Activated CD4-positive, alpha-beta T cell treated with anti-CD3 and anti-CD28 coated beads, Interleukin-2, amount 50 U/mL, for 1 hour (primary cell): ENCODE measurements around the gene ORC1.

ENCODE experiments used
- DNase-seq: peaks from one replicate; pipeline ENCODE4 v3.0.0-alpha.2; 2020

Gene ORC1

DNA sequence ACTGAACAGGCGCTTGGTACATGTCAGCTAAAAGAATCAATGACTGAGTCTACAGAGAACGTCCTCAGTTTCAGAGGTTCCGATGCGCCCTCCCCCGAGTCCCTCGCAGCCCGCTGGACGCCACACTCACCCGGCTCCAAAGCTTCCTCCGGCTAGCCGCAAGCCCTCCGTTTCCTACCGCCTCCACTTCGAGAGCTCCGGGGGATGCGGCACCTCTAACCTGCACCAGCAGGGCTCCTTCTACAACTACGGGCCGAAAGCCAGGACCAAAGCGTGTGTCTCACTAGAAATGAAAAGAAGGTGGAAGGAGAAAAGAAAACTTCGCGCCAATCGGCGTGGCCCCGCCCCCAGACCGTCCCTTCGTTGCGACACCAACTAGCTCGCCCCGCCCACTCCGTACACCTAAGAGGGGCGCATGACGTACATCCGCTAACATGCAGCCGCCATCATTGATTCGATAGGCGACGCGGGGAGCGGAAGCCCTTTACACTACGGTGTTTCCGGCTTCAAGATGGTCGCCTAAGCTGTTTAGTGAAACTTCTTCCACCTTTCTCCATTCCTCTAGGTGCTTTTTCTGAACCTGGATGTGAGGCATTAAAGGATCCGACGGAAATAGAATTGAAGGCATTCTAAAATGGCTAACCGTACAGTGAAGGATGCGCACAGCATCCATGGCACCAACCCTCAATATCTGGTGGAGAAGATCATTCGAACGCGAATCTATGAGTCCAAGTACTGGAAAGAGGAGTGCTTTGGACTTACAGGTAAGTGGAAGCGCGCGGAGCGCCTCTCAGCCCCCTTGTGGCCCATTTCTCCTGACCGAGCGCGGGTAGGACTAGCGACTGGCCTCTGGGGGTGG lies at the start of gene ORC1, which contains the start of gene PRPF38A:
Gene ORC1, minus strand, starts transcription at position 308 of the 859 bp plus-strand sequence. CDS start 2,200 bp downstream, outside the sequence.
Gene PRPF38A, plus strand, starts transcription at position 487 of the 859 bp plus-strand sequence. Its CDS starts 148 bp downstream, at position 635.
- peak; percentile 98 for DNase-seq

DNA sequence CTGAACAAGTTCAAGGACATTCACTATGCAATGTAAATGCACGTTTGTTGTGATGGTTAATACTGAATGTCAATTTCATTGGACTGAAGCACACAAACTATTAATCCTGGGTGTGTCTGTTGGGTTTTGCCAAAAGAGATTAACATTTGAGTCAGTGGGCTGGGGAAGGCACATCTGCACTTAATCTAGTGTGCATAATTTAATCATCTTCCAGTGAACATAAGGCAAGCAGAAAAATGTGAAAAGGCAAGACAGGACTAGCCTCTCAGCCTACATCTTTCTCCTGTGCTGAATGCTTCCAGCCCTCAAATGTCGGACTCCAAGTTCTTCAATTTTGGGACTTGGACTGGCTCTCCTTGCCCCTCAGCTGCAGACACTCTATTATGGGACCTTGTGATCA lies 40.2 kb upstream of the ORC1 start:
- no peak for DNase-seq

DNA sequence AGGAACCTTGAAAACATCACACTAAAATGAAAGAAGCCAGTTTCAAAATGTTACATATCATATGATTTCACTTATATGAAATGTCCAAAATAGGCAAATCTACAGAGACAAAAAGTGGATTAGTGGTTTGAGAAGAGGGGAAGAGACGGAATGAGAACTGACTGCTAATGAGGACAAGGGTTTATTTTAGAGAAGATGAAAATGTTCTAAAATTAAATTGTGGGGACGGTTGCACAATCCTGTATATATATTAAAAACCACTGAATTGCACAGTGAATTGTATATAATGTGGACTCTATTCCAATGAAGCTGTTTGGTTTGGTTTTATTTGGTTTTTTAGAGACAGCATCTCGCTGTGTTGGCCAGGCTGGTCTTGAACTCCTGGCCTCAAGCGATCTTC lies 35.8 kb upstream of the ORC1 start:
- DNase-seq = no peak

DNA sequence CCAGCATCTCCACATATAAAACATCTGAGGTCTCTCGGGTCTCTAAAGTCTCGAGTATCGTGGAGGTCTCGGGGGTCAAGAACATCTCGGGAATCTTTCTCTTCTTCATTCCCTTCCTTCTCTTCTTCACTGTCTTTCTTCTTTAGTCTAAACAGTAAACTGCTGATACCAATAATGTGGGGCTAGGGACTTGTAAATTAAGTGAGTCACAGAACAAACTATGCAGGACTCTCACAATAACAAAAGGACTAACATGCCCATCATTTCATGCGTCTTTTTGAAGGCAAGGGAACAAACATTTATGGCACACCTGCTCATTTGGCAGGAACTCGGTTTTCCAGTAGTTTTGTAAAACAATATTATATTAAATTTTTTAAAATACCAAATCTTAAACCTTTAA lies 32.6 kb upstream of the ORC1 start:
- DNase-seq = no peak

DNA sequence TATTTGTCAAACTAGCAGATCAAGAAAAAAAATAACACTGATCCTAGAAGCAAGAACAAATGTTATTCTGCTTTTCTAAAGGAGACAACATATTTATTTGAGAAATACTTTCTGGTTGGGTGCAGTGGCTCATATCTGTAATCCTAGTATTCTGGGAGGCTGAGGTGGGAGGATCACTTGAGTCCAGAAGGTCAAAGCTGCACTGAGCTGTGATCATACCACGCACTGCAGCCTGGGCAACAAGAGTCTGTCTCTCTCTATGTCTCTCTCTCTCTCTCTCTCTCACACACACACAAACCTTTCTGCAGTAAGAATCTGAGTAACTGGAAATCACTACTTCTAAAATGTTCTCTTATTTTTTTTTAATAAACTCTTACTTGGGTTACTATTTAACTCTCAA lies 31.4 kb upstream of the ORC1 start:
- DNase-seq = no peak

DNA sequence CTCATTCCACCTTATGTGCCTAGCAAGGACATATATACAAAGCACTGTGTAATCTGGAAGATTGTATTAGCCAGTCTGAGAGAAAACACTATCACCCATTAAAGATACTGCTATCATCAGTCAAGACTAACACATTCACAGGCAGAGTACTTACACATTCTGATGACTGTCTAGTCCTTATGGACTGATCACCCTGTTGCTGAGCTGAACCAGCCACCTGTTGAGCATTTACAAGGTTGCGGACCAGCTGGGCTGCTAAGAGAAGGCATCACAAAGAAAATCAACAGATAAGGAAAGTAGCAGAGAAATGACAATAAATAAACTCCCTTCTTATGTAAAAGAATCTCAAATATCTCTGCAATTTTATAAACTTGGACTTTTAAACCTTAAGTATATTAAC lies 31.0 kb upstream of the ORC1 start:
- DNase-seq = no peak

DNA sequence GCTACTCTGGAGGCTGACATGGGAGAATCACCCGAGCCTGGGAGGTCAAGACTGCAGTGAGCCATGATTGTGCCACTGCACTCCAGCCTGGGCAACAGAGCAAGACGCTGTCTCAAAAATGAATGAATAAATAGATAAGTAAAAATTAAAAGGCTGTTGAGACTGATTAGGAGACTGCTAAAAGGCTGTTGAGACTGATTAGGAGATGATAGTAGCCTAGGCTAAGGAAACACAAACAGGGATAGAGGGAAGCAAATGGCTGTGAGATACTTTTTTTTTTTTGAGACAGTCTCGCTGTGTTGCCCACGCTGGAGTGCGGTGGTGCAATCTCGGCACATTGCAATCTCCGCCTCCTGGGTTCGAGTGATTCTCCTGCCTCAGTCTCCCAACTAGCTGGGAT lies 28.6 kb upstream of the ORC1 start:
- no peak for DNase-seq

DNA sequence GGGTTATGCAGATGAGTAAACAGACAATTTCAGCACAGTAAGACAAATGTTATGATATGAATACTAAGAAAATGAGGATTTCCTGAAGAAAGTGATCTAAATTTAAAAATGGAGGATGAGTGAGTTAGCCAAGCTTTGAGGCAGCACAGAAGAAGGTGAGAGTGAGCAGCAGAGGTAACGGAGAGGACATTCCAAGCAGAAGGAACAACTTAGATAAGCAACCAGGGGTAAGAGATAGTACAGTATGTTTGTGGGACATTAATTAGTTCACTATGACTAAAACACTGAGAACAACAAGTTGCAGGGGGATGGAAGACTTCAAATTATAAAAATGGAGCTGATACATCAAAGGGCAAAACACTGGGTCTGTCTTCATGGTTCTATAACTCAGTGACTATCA lies 22.9 kb upstream of the ORC1 start:
- no peak for DNase-seq

DNA sequence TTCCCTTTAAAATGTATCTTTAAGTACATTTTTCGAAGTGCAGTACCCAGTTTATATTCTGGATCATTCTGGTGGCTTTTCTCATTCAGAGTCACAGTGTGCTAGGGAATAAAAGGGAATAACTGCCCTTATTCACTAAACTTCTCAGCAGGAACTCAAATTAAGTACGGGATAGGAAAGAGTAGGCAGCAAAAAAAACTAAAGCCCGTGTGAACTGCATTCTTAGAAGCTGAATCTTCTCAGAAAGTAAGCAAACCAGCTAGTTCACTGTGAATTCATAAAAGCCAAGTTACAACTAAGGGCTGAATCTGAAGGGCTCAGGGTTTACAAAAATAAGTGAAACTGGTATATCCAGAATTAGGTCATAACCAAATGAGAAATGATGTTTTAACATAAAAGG lies 22.1 kb upstream of the ORC1 start:
- no peak for DNase-seq

DNA sequence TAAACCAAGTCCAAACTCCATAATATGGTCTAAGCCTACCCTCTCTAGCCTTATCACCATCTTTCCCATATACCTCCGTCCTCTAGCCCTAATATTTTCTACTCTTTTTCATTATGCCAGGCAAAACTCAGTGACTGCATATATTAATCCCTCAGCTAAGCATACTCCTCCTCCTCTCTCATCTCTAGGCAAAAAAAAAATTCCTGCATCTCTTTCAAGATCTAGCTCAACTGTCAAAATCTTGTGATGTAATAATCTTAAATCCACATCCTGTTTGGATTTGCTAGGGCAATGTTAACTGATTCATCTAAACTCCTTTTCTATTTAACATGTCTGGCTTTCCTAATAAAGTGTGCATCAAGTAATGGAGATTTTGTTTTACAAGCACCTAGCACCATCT lies 20.6 kb upstream of the ORC1 start:
- no peak for DNase-seq

DNA sequence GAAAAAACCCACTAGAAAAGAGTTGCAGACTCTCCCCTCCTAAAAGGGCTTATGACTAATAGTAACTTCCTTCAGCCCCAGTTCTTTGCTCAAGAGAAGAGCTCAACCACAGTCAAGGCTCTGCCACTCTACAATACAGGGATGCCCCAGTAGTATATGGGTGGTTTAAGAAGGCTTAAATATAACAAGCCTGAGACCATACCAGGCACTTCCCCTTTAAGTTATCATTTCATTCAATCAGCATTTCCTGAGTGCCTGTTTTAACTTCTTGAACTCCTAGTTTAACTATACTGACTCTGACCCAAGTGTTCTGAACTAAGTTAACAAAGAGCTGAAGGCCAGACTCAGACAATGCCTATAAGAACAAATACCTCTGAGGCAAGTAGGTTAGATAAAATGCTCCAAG lies 20.0 kb upstream of the ORC1 start:
- DNase-seq = peak; percentile 17

DNA sequence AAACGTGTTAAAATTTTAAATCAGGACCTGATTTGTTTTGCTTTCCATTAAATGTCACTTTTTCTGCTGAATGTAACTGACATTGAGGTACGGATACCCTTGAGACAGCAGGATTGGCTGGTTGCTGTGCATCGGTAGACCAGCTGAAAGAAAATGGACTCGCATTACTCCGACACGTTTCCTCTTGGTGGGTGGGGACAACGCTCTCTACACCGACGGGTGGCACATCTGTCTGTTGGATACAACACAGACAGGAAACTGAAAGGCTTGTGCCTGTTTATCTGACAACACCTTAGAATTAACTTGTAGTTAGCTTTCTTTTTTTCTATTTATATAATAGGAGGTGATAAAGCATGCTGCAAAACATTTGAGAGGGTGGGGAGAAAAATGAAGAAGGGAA lies 19.5 kb upstream of the ORC1 start:
- peak; percentile 70 for DNase-seq

DNA sequence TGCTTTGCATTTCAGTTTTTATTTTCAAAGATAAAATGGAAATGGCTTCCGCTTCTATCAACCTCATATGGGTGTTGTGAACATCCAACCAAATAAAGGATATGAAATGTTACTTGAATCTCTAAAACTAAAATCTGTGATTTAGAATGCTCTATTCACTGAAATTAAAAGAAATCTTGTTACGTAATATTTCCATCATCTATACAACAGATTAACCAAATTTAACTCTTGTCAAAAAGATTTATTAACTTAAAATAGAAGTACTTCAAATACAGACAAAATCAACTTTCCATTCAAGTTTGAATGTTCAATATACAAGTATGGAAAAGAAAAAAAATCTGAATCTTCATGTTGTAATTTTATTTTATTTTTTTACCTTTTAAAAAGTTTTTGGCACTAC lies 18.8 kb upstream of the ORC1 start:
- DNase-seq = no peak

DNA sequence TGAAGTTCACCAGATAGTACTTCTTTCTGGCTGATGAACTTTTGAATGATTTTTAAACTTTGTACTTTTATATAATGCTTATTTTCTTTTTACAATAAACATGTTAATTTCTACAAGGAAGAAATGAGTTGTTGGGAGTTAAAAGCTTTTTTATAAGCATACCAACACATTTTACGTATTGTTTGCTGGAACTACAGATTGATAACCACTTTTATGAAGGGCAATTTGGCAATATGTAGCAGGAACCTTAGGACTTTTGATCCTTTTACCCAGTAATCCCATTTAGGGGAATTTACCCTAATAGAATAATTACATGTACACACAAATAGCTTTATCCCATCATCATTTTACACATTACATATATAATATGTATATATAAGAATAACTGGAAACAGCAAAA lies 16.5 kb upstream of the ORC1 start:
- no peak for DNase-seq

DNA sequence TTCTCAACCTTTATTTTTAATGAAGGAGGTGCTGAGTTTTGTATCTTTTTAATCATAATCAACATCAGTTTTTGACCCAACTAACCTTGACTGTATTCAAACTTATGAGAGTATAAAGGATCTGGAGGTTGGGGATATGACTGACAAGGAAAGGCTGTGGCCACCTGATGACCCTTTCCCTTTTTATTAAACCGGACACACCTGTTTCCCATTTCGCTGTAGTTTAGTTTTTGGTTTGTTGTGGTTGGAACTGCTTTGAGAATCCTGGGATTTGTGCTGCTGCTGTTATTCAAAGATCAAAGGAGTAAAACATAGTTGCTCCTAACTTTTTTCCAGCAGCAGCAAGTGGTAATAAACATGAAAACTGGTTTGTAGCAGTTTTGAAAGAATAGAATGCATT lies 12.6 kb upstream of the ORC1 start:
- DNase-seq = no peak

DNA sequence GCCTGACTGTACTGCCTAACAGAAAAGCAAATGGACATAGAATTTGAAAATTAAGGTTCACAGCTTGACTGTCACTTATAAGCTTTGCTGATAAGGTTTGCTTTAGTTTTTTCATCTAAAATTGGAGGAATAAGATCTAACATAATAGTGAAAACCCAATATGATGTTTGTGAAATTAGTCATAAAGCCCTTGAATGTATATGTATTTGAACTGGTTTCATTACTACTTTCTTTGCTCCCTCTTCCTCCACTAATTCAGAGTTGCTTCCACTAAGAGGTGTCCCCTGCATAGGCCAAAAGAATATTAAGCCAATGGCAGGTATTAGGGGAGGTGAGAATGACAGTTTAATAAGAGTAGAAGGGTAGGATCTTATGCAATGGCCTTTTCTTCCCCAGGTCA lies 10.7 kb upstream of the ORC1 start:
- no peak for DNase-seq

DNA sequence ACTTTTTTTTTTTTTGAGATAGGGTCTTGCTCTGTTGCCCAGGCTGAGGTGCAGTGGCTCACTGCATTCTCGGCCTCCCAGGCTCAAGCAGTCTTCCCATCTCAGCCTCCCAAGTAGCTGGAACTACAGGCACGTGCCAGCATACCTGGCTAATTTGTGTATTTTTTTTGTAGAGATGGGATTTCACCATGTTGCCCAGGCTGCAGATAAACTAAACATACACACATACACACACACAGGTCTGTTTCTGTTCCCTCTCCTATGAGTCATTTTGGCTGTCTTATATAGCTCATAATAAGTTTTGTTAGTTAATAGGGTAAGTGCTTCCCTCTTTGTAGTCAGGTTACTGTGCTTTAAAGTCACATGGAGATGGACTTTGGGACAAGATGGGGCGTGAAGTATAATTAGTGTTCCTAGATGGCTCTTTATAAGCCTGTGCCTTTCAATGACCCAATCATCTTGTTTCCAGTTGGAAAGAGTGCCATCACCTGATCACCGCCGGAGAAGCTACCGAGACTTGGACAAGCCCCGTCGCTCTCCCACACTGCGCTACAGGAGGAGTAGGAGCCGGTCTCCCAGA lies 9.3 kb upstream of the ORC1 start:
- DNase-seq = no peak

DNA sequence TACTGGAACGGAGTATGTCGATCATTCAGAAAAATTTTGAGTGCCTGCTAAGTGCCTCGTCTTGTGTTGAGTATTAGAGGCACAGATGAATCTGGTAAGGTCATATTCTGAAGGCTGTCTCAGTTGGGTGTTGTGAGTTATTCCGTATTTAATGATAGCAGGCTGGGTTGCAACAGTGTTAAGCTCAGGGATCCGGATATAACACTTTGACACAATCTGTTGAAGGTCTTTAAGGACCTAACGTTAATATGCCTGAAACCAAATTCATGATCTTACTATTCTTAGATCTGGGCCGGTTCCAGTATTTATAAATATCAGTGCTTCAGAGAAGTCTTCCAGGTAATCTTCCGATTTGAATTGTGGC lies 734 bp upstream of the ORC1 start:
- DNase-seq = no peak

DNA sequence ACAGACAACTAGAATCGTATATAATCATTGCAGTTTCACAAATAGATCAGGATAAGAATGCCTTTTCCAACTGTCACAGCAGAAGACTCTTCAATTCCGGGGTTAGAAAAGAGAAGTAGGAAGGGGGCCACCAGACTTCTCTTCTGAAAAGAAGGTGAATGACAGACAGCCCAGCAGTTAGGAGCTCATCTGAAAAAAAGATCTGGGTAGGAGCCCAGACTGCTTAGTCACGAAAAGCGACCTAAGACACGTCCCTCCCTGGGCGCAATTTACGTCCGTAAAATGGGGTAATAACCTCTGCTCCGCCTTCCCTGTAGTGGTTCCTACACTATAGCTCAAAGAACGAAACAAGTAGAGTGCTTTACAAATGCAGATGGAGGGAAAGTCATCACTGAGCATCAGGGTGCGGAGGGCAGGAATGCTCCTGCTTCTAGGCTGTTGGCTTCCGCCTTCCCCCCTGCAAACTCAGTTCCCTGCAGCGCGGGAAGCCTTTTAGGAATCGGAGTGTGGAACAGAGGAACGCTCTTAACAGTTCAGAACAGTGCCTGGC lies 582 bp downstream of the ORC1 start:
- peak; percentile 40 for DNase-seq

DNA sequence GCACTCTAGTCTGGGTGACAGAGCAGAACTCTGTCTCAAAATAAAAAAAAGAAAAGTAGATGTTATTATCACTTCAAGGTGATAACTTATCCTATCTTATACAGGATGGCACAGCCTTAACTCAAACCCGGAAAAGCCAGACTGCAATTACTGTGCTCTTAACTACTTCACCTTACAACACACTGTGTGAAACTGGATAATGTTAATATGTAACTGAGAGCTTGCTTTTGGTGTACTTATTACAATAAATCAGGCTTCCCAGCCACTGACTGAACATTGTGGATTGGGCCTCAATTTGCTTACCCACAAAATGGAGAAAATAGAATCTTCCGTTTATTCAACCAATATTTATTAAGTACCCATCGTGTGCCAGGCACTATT lies 1.4 kb downstream of the ORC1 start:
- no peak for DNase-seq

DNA sequence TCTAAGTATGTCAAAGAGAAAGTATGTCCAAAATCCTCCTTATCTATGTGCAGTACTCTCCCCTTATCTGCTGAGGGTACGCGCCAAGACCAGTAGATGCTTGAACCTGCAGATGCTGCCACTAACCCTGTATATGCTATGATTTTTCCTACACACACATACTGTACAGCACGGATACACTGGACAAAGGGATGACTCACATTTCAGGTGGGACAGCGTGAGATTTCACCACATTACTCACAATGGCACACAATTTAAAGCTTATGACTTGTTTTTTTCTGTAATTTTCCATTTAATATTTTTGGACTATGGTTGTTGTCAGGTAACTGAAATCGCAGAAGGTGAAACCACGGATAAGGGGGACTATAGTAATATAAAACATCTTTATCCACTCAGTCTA lies 4.1 kb downstream of the ORC1 start:
- no peak for DNase-seq

DNA sequence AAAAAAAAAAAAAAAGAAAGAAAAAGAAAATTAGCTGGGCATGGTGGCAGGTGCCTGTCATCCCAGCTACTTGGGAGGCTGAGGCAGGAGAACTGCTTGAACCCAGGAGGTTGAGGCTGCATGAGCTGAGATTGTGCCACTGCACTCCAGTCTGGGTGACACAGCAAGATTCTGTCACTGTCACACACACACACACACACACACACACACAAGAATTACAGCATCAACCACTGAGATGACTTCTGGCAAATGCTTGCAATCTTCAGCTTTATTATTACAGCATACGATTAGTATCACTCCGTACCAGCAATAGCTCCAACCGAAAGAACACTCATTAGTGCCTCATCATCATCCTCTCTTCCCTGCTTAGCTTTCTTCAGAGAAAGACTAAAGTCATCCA lies 4.6 kb downstream of the ORC1 start:
- DNase-seq = no peak

DNA sequence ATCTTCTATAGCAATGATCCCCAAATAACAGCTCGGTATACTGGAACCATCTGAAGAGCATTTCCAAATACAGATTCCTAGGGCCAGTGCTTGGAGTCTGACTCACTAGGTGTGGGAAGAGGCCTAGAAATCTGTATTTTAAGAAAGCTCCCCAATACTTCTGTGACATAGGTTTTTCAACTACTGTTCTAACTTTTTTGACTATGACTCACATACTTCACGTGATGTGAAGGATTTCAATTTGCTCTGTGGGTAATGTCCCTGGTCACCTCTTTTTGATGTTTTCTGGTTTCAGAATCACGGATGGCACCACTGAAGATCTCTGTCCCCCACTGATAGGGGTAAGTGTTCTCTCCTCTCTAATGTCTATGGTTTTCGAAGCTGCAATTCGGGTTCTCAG lies 11.0 kb downstream of the ORC1 start:
- no peak for DNase-seq

DNA sequence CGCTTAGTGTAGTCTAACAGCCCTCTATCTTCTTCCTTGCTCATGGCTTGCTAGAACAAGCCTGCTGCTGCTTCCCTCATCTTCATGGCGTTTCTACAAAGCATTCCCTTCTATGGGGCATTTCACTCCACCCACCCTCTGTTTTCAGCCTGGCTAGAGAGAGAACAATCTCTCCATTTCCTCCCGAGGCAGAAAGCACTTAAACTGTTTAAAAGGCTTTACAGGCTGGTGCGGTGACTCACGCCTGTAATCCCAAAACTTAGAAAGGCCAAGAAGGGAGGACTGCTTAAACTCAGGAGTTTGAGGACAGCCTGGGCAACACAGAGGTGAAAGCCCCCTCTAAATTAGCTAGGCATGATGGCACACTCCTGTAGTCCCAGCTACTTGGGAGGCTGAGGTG lies 17.8 kb downstream of the ORC1 start:
- no peak for DNase-seq

DNA sequence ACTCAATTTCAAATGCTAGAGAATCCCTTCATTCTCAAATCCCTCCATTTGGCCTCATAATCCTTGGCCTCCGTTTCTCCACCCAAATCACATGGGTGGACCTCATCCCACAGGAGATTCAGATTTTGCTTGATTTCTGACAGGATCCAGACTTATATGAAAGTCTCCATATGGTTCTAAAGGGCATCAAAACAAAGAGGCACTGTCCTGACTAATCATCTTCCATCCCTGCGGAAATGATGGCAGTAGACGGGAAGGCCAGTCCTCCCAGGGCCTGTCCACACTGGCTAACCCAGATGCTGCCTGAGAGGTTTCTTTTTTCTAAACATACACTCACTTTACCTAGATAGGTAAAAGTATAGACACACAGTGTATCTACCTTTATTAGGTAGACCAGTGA lies 18.8 kb downstream of the ORC1 start:
- DNase-seq = no peak
